Thoracic aorta (tissue), 2 donors: ENCODE results near the gene PPP1R14D. TPM values are rescaled to one million over a fixed set of nuclear protein-coding genes. Genes with fewer than 3 reads are reported as not detected.
A peak's percentile ranks its signal among the peaks of the same experiment; 100 is the strongest.

Experiments used
- ATAC-seq: fragments of 150-250 bp; one replicate; pipeline ENCODE4 v1.8.0; 2017; ENCODE audit warnings: low read depth; ENCODE audit not compliant: insufficient number of reproducible peaks, low FRiP score
- DNase-seq: peaks from one replicate; pipeline ENCODE4 v3.0.0-alpha.2; 2020; ENCODE audit warnings: low spot score
- H3K27ac ChIP-seq, 2 donors: fragments of 200-600 bp; sonication (generic); 1 replicate in 1 of 2; 2 replicates in 1 of 2; pipeline ENCODE4 v1.5.1; 2016; ENCODE audit warnings: mild to moderate bottlenecking in 2 of 2, moderate library complexity in 2 of 2
- H3K27me3 ChIP-seq: fragments of 200-600 bp; sonication (generic); replicated peaks from 2 replicates; pipeline ENCODE4 v1.6.0; 2016; ENCODE audit warnings: mild to moderate bottlenecking; ENCODE audit not compliant: insufficient read depth
- H3K36me3 ChIP-seq: fragments of 200-600 bp; sonication (generic); one replicate; pipeline ENCODE4 v1.5.1; 2016
- H3K4me1 ChIP-seq, 2 donors: fragments of 200-600 bp; sonication (generic); 1 replicate in 1 of 2; 2 replicates in 1 of 2; pipeline versions ENCODE4 v1.5.1 to v1.6.0; 2016; ENCODE audit warnings: low read depth in 2 of 2, mild to moderate bottlenecking in 1 of 2; ENCODE audit not compliant: control insufficient read depth in 1 of 2
- H3K4me3 ChIP-seq: fragments of 200-600 bp; sonication (generic); 2 replicates; pipeline ENCODE4 v1.5.1; 2016; ENCODE audit warnings: mild to moderate bottlenecking
- H3K9me3 ChIP-seq: fragments of 200-600 bp; sonication (generic); 2 replicates; pipeline ENCODE4 v1.5.1; 2016
- total RNA-seq, 2 donors: library from RNA; depleted of rRNA; stranded (reverse); fragments of >200 nt; gene quantifications; one replicate each; pipeline versions ENCODE4 v1.1.0 to v1.2.3, GENCODE V29; 2016
- TF ChIP-seq, protein P1 (sequence below): fragments of 200-600 bp; sonication (generic); IDR thresholded peaks from one replicate; pipeline ENCODE4 v1.5.1; 2019; ENCODE audit warnings: antibody characterized with exemption

The PPP1R14D gene
- total RNA-seq, 2 donors from 2014 or later: not detected

DNA sequence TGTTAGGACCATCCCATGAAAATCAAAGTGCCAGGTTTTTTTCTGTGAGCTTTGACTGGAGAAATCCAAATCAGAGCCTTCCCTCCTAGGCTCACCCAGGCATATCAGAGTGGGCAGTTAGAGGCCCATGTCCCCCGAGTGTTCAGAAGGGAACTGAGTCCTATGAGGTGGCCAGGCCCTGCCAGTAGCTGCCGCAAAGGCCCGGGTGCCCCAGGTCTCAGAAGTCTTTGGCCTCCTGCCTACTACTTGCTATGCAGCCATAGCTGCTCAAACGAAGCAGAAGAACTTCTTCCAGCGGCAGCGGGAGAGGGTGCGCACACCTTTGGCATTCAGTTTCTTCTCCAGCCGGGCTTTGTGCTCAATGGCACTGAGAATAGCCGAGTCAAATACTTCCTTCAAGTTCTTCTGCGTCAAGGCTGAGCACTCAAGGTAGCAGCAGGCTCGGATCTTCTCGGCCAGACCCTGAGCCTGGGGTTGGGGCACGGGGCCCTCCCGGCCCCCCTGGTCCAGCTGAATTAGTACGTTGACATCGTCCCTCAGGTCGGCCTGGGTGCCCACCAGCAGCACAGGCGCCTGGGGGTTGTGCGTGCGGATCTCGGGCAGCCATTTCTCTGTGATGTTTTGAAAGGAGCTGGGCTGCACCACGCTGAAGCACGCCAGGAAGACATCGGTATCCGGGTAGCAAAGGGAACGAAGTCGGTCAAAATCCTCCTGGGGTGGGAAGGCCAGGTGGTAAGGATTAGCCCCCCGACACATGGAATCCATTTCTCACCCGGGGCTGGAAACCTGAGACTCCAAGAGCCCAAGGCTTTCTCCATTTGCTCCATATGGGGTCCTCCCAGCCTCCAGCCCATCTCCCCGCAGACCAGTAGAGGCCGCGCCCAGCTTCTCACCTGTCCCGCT is 44.5 kb upstream of the PPP1R14D start:
- TF ChIP-seq, protein P1, sequence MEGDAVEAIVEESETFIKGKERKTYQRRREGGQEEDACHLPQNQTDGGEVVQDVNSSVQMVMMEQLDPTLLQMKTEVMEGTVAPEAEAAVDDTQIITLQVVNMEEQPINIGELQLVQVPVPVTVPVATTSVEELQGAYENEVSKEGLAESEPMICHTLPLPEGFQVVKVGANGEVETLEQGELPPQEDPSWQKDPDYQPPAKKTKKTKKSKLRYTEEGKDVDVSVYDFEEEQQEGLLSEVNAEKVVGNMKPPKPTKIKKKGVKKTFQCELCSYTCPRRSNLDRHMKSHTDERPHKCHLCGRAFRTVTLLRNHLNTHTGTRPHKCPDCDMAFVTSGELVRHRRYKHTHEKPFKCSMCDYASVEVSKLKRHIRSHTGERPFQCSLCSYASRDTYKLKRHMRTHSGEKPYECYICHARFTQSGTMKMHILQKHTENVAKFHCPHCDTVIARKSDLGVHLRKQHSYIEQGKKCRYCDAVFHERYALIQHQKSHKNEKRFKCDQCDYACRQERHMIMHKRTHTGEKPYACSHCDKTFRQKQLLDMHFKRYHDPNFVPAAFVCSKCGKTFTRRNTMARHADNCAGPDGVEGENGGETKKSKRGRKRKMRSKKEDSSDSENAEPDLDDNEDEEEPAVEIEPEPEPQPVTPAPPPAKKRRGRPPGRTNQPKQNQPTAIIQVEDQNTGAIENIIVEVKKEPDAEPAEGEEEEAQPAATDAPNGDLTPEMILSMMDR: no peak
- Histone ChIP-seq H3K27ac (no peak overlapping the region), H3K36me3 (no peaks in the 10 kb centered on the region), H3K4me3 (peak overlapping the region; percentile 73), H3K9me3 (no peaks in the 10 kb centered on the region), H3K27me3 (no peaks in the 10 kb centered on the region), H3K4me1 (peaks cover 0 to 11% of the 10 kb centered on the region in 2 donors)
- ATAC-seq: no peak
- DNase-seq: no peak

DNA sequence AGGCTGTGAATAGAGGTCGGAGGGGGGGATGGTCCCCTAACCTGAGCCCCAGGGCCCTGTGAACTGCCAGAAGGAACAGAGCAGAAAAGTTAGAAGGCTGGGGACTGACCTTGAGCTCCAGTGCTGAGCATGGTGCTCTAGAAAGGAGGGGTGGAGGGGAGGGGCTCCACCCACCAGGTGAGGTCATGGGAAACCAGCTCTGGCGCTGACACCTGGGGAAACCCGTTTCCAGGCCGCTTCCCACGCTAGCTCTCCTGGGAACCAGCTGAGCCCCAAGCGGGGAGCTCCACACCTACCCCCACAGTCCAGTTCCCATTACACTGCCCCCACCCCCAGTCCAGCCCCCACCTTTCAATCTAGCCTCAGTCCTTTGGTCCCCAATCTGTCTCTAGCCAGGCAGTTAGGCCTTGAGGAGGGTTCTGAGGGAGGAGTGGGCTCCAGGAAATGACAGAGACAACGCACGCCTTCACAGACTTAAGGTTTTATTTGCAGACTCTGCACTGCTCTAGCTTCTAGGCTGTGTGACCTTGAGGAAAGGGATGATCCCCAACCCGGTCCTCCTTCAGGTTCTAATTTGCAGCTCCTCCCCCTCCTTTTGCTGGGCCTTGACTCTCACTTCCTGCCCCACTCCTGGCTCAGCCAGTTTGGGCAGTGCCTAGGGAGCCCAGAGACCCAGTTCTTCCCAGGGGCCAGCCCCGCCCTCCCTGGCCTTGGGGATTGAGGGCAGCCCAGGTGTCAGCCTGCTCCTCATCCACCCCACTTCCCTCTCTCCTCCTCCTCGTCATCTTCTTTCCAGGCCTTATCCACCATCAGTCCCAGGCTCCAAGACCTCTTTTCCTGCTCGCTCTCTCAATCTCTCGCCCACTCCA is 43.5 kb upstream of the PPP1R14D start:
- no peak overlapping the region for H3K4me3 ChIP-seq
- H3K27ac ChIP-seq: no peak overlapping the region
- TF ChIP-seq, protein P1: no peak
- H3K9me3 ChIP-seq: no peaks in the 10 kb centered on the region
- H3K36me3 ChIP-seq: no peaks in the 10 kb centered on the region
- no peaks in the 10 kb centered on the region for H3K27me3 ChIP-seq
- peaks cover 0 to 11% of the 10 kb centered on the region in 2 donors for H3K4me1 ChIP-seq
- no peak for DNase-seq
- ATAC-seq: no peak

DNA sequence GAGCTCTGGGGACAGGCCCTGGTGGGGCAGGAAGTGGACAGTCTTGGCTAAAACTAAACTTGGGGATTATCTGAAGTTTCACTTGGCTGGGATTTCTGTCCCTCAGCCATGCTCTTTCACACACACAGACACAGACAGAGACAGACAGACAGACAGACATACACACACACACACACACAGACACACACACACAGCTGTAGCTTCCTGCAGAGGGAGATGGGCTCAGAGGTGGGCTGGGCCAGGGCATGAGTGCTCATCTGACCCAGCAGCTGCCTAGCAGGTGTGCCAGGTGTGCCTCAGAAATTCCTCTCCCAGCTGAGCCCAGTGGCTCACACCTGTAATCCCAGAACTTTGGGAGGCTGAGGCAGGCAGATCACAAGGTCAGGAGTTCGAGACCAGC is 42.2 kb upstream of the PPP1R14D start:
- Histone ChIP-seq H3K9me3 (no peaks in the 10 kb centered on the region), H3K4me3 (no peak overlapping the region), H3K4me1 (peaks cover 0 to 11% of the 10 kb centered on the region in 2 donors), H3K36me3 (no peaks in the 10 kb centered on the region), H3K27me3 (no peaks in the 10 kb centered on the region), H3K27ac (no peak overlapping the region)
- DNase-seq: no peak
- TF ChIP-seq, protein P1: no peak
- ATAC-seq: no peak

DNA sequence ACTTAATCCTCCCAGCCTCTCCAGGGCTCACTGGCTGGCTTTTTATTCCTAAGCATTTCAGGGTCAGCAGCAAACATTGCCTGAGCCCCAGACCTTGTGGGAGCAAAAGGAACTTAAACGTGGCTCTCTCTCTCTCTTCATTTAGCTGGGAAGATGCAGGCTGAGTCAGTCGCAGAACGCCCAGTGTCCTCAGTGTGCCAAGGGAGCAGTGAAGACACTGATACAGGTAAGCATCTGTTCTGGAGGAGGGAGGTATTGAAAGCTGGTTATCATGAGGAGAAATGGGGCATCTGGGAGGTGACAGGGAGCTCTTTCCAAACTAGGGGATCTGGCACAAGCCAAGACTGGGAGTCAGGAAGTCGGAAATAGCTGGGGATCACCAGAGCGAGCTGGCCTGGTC is 41.2 kb upstream of the PPP1R14D start:
- Histone ChIP-seq H3K4me1 (peaks cover 0 to 11% of the 10 kb centered on the region in 2 donors), H3K36me3 (no peaks in the 10 kb centered on the region), H3K9me3 (no peaks in the 10 kb centered on the region), H3K27me3 (no peaks in the 10 kb centered on the region), H3K4me3 (no peak overlapping the region), H3K27ac (no peak overlapping the region)
- ATAC-seq: no peak
- no peak for DNase-seq
- TF ChIP-seq, protein P1: no peak

DNA sequence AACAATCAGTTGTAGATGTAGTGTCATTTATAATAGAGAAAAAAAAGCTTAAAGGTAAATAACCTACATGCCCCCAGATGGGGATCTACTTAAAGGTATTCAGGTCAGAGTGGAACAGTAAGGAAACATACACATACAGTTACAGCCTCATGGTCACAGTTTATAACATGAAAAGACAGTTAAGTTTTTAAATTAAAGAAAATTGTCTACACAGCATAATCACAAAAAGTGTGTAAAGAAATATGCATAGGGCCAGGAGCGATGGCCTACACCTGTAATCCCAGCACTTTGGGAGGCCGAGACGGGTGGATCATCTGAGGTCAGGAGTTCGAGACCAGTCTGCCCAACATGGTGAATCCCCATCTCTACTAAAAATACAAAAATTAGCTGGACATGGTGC is 38.7 kb upstream of the PPP1R14D start:
- ATAC-seq (no peak), DNase-seq (no peak)
- H3K36me3 ChIP-seq: no peaks in the 10 kb centered on the region
- no peaks in the 10 kb centered on the region for H3K4me1 ChIP-seq
- H3K27me3 ChIP-seq: no peaks in the 10 kb centered on the region
- H3K27ac ChIP-seq: no peak overlapping the region
- TF ChIP-seq, protein P1: no peak
- no peaks in the 10 kb centered on the region for H3K9me3 ChIP-seq
- no peak overlapping the region for H3K4me3 ChIP-seq
